ENCODE results near the gene RGS3.

GRCh38 chr9:113449376-113449775, 14.2 kb upstream of the RGS3 start:
- TF ChIP-seq CTCF (IDR thresholded peaks at IDR 0.05) (no peak), POLR2A (IDR thresholded peaks at IDR 0.05) (no peak)
